Activated T-helper 2 cell treated with anti-CD3 and anti-CD28 coated beads, Interferon-gamma antibody, Interleukin-2, Interleukin-4, amounts not matched to agents 10 μg/mL and 5 μg/mL and 100 μg/mL, durations not matched to agents 14 hours and 24 hours and 36 hours (primary cell): Measurements from ENCODE around the gene PHLPP1. TPM values are rescaled to one million over a fixed set of nuclear protein-coding genes. Genes with fewer than 3 reads are reported as not detected.
A peak's percentile ranks its signal among the peaks of the same experiment; 100 is the strongest.

Experiments
- DNase-seq: peaks from one replicate; pipeline ENCODE4 v3.0.0; 2021; ENCODE audit warnings: low spot score
- H3K27ac Mint-ChIP-seq: one replicate; pipeline ENCODE4 v1.8.0; 2021; ENCODE audit warnings: mixed read lengths
- H3K27me3 Mint-ChIP-seq: one replicate; pipeline ENCODE4 v1.8.0; 2021; ENCODE audit warnings: low read depth, mixed read lengths
- H3K36me3 Mint-ChIP-seq: one replicate; pipeline ENCODE4 v1.8.0; 2021; ENCODE audit warnings: low read depth, mixed read lengths
- H3K4me1 Mint-ChIP-seq: one replicate; pipeline ENCODE4 v1.8.0; 2021; ENCODE audit warnings: low read depth, mixed read lengths
- H3K4me3 Mint-ChIP-seq: one replicate; pipeline ENCODE4 v1.8.0; 2021; ENCODE audit warnings: low read depth, mild to moderate bottlenecking, moderate library complexity, mixed read lengths
- H3K9me3 Mint-ChIP-seq: one replicate; pipeline ENCODE4 v1.8.0; 2021; ENCODE audit warnings: mixed read lengths
- intact Hi-C: fragments of 100-400 bp; cut with micrococcal nuclease; formaldehyde crosslinking; loops from one replicate; pipeline ENCODE4 v1.15.1; 2023
- total RNA-seq: library from RNA; stranded (reverse); gene quantifications from 2 replicates; pipeline ENCODE4 v1.2.3, GENCODE V29; 2022

Gene PHLPP1
- total RNA-seq, 1 donor from 2014 or later: 31.1 TPM

GRCh38 chr18:62755454-62755853 lies 40.1 kb downstream of the PHLPP1 start:
- Mint-ChIP-seq H3K4me3 (no peak overlapping the region), H3K27me3 (no peaks in the 10 kb centered on the region), H3K4me1 (peaks cover 16% of the 10 kb centered on the region), H3K27ac (no peak overlapping the region), H3K36me3 (peaks cover 20% of the 10 kb centered on the region), H3K9me3 (no peaks in the 10 kb centered on the region)
- intact Hi-C loops: no loop called here
- DNase-seq: no peak

GRCh38 chr18:62755946-62756345 lies 40.6 kb downstream of the PHLPP1 start:
- no peak for DNase-seq
- Mint-ChIP-seq H3K4me3 (no peak overlapping the region), H3K9me3 (no peaks in the 10 kb centered on the region), H3K27me3 (no peaks in the 10 kb centered on the region), H3K27ac (no peak overlapping the region), H3K36me3 (peaks cover 16% of the 10 kb centered on the region), H3K4me1 (peaks cover 14% of the 10 kb centered on the region)
- intact Hi-C loops: no loop called here

- H3K27me3 Mint-ChIP-seq: no peaks in the 10 kb centered on the region
- peaks cover 16% of the 10 kb centered on the region for H3K36me3 Mint-ChIP-seq
- peaks cover 9% of the 10 kb centered on the region for H3K4me1 Mint-ChIP-seq
- H3K27ac Mint-ChIP-seq: no peak overlapping the region
- H3K9me3 Mint-ChIP-seq: no peaks in the 10 kb centered on the region
- no peak for DNase-seq
- intact Hi-C loops: no loop called here
- no peak overlapping the region for H3K4me3 Mint-ChIP-seq
Observed at GRCh38 chr18:62757399-62758010, 42.2 kb downstream of the PHLPP1 start.

GRCh38 chr18:62758591-62758990 lies 43.2 kb downstream of the PHLPP1 start:
- no peak for DNase-seq
- peaks cover 16% of the 10 kb centered on the region for H3K36me3 Mint-ChIP-seq
- H3K27ac Mint-ChIP-seq: no peak overlapping the region
- peaks cover 15% of the 10 kb centered on the region for H3K4me1 Mint-ChIP-seq
- H3K27me3 Mint-ChIP-seq: no peaks in the 10 kb centered on the region
- no peak overlapping the region for H3K4me3 Mint-ChIP-seq
- no peaks in the 10 kb centered on the region for H3K9me3 Mint-ChIP-seq
- intact Hi-C loops: no loop called here

GRCh38 chr18:62759704-62760402 lies 44.5 kb downstream of the PHLPP1 start:
- DNase-seq: no peak
- Mint-ChIP-seq H3K36me3 (peaks cover 17% of the 10 kb centered on the region), H3K4me1 (peaks cover 17% of the 10 kb centered on the region), H3K4me3 (no peak overlapping the region), H3K27me3 (no peaks in the 10 kb centered on the region), H3K9me3 (no peaks in the 10 kb centered on the region), H3K27ac (no peak overlapping the region)
- intact Hi-C loops: no loop called here

- intact Hi-C loops: no loop called here
- Mint-ChIP-seq H3K36me3 (peaks cover 17% of the 10 kb centered on the region), H3K9me3 (no peaks in the 10 kb centered on the region)
Observed at GRCh38 chr18:62760403-62760734, 45.0 kb downstream of the PHLPP1 start.

GRCh38 chr18:62763101-62763521 lies 47.8 kb downstream of the PHLPP1 start:
- no peak for DNase-seq
- H3K36me3 Mint-ChIP-seq: peaks cover 8% of the 10 kb centered on the region
- H3K27me3 Mint-ChIP-seq: no peaks in the 10 kb centered on the region
- intact Hi-C loops: no loop called here
- H3K4me1 Mint-ChIP-seq: peaks cover 34% of the 10 kb centered on the region
- H3K27ac Mint-ChIP-seq: no peak overlapping the region
- H3K9me3 Mint-ChIP-seq: no peaks in the 10 kb centered on the region
- H3K4me3 Mint-ChIP-seq: no peak overlapping the region

More at GRCh38 chr18:62760403-62760734, 45.0 kb downstream of the PHLPP1 start:
- Mint-ChIP-seq H3K4me1 (peaks cover 17% of the 10 kb centered on the region), H3K4me3 (no peak overlapping the region), H3K27me3 (no peaks in the 10 kb centered on the region), H3K27ac (no peak overlapping the region)
- DNase-seq: no peak

GRCh38 chr18:62766266-62766665 lies 50.9 kb downstream of the PHLPP1 start:
- no peaks in the 10 kb centered on the region for H3K27me3 Mint-ChIP-seq
- no peaks in the 10 kb centered on the region for H3K9me3 Mint-ChIP-seq
- no peak overlapping the region for H3K27ac Mint-ChIP-seq
- no peak overlapping the region for H3K4me3 Mint-ChIP-seq
- intact Hi-C loops: no loop called here
- peaks cover 38% of the 10 kb centered on the region for H3K4me1 Mint-ChIP-seq
- H3K36me3 Mint-ChIP-seq: peaks cover 18% of the 10 kb centered on the region
- no peak for DNase-seq

- Mint-ChIP-seq H3K4me1 (peaks cover 48% of the 10 kb centered on the region), H3K9me3 (no peaks in the 10 kb centered on the region), H3K4me3 (no peak overlapping the region), H3K27me3 (no peaks in the 10 kb centered on the region), H3K36me3 (peaks cover 20% of the 10 kb centered on the region), H3K27ac (peak overlapping the region; percentile 13)
- DNase-seq: no peak
- intact Hi-C loops: no loop called here
Observed at GRCh38 chr18:62767321-62767720, 52.0 kb downstream of the PHLPP1 start.

- H3K4me3 Mint-ChIP-seq: no peak overlapping the region
- peaks cover 20% of the 10 kb centered on the region for H3K36me3 Mint-ChIP-seq
- intact Hi-C loops: no loop called here
- no peak for DNase-seq
- H3K27ac Mint-ChIP-seq: peak overlapping the region; percentile 13
- H3K9me3 Mint-ChIP-seq: no peaks in the 10 kb centered on the region
- H3K27me3 Mint-ChIP-seq: no peaks in the 10 kb centered on the region
- peaks cover 49% of the 10 kb centered on the region for H3K4me1 Mint-ChIP-seq
Observed at GRCh38 chr18:62767836-62768557, 52.7 kb downstream of the PHLPP1 start.

- H3K9me3 Mint-ChIP-seq: no peaks in the 10 kb centered on the region
- no peak for DNase-seq
- H3K4me3 Mint-ChIP-seq: no peak overlapping the region
- H3K27ac Mint-ChIP-seq: no peak overlapping the region
- peaks cover 48% of the 10 kb centered on the region for H3K4me1 Mint-ChIP-seq
- intact Hi-C loops: no loop called here
- H3K27me3 Mint-ChIP-seq: no peaks in the 10 kb centered on the region
- H3K36me3 Mint-ChIP-seq: peaks cover 26% of the 10 kb centered on the region
Observed at GRCh38 chr18:62768558-62768943, 53.2 kb downstream of the PHLPP1 start.

GRCh38 chr18:62769216-62769615 lies 53.9 kb downstream of the PHLPP1 start:
- Mint-ChIP-seq H3K4me3 (no peak overlapping the region), H3K4me1 (peaks cover 53% of the 10 kb centered on the region), H3K27ac (no peak overlapping the region), H3K27me3 (no peaks in the 10 kb centered on the region), H3K9me3 (no peaks in the 10 kb centered on the region), H3K36me3 (peaks cover 32% of the 10 kb centered on the region)
- no peak for DNase-seq
- intact Hi-C loops: no loop called here
